ENCODE results near the gene LY6G6F.

LY6G6F gene, protein sequence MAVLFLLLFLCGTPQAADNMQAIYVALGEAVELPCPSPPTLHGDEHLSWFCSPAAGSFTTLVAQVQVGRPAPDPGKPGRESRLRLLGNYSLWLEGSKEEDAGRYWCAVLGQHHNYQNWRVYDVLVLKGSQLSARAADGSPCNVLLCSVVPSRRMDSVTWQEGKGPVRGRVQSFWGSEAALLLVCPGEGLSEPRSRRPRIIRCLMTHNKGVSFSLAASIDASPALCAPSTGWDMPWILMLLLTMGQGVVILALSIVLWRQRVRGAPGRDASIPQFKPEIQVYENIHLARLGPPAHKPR

DNA sequence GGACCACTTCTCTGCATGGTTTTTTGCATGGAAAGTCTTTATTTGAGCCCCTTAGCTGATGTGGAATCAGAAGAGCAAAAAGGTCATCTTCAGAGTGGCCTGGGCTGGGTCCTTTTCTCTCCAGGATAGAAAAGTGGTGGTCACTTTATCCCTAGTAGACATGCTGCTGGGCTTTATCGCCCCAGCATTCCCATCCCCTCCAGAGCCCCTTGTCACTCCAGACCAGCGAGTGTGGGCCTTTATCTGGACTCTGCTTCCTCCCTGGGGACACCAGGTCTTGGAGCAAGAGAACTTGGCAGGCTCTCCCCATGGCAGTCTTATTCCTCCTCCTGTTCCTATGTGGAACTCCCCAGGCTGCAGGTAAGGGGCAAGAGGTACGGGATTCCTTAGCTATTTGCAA is at the start of gene LY6G6F:
Gene LY6G6F (plus strand): TSS at position 268 of the 400 bp plus-strand sequence. CDS start 41 bp downstream, at position 309.
- FAIRE-seq: no peak

DNA sequence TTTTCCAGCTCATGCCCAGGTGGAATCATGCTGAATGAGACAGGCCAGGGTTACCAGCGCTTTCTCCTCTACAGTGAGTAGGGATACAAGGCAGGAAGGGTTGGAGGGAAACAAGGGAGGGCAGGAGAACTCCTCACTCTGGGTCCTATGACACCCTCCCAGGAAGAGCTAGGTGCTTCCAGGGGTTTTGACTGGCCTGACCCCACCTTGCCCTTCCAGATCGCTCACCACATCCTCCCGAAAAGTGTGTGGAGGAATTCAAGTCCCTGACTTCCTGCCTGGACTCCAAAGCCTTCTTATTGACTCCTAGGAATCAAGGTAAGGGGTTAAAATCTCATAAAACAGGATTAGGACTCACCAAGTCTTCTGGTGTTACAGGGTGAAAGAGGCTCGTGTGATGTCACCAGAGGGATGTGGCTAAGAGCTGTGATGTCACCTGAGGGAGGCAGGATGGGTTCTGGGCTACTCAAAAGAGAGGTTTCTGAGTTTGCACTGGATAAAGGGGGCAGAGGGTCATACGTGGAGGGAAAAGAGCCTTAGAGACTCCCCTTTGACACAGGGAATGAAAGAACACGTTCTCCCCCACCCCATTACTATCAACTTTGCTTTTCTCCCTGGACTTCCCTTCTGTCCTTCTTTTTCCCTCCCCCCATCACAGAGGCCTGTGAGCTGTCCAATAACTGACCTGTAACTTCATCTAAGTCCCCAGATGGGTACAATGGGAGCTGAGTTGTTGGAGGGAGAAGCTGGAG is 49.1 kb upstream of the LY6G6F start:
- no peak for FAIRE-seq

DNA sequence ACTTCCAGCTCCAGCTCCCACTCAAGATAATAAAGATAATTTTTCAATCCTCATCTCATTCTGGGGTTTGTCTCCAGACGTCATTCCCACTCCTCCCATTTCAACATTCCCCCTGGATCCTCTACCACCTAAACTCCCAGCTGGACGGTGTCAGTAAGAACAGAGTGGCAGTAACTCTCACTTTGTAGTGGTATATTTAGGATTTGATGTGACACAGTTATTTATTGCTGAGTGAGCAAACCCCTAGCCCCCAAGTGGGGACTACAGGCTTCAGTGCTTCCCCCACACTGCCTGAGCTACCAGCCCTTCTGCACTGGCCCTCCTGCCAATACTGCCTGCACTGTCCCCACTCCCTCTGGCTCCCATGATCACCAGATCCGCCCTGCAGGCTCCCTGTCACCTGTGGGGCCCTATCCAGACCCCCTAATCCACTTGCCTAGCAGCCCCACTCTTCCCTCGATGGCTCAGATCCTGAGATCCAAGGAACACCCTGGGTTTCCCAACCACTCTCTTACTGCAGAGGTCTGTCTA is 48.4 kb upstream of the LY6G6F start:
- FAIRE-seq: no peak

DNA sequence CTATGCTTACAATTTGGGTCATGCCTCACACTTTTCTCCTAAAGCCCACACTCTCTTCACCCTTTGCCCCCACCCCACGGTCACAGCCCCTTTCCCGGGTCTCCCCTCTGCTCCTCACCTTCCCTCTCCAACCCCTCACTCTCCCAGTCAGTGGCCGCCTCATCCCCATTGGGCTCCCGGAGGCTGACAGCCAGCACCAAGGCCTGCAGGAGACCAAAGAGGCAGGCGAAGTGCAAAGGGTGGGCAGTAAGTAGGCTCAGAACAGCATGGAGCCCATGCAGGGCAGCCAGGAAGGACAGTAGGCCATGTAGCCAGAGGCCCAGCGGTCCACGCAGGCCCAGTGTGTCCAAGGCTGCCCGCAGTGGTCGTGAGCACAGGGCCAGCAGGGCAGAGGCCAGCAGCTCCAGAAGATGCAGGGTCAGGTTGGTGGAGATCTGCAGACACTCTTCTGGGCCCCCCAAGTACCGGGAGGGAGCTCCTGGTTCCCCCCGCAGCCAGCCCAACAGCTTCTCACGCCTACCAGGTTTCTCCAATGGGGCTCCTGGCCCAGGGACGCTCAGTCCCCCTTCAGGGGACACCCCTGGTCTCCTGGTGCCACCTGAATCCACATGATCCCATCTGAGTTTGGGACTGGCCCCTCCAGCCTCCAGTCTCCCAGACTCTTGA is 47.5 kb upstream of the LY6G6F start:
- FAIRE-seq: no peak

DNA sequence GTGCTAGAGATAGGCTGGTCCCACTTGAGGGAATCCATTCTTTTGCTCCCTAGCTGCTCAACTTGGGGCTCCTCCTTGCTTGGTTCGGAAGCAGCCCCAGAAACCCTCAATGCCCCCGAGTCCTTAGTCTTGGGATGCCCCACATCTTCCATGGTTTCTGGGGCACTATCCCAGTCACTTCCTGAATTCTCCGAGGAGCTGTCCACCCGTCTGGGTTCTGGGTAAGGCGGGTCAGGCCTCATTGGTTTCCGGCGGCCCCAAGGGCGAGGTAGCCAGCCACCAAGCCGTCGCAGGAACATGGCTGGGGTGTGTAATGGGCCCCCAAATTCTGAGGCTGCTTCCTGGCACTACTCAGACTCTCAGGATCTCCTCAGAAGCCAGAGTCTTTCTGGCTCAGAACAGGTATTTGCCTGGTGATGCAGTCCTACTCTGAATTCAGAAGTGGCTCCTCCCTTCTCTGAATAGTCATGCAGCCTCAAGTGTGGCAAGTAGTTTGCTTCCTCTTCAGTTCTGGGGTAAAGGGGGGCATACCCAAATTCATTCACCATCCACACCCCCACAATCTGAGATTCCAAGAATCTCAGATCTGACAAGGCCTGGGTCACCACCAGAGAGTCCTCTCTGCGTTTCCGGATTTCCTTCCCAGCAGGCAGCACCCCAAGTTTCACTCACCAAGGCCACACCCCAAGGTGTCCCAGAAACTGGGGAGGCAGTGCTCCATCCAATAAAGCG is 46.9 kb upstream of the LY6G6F start:
- no peak for FAIRE-seq

DNA sequence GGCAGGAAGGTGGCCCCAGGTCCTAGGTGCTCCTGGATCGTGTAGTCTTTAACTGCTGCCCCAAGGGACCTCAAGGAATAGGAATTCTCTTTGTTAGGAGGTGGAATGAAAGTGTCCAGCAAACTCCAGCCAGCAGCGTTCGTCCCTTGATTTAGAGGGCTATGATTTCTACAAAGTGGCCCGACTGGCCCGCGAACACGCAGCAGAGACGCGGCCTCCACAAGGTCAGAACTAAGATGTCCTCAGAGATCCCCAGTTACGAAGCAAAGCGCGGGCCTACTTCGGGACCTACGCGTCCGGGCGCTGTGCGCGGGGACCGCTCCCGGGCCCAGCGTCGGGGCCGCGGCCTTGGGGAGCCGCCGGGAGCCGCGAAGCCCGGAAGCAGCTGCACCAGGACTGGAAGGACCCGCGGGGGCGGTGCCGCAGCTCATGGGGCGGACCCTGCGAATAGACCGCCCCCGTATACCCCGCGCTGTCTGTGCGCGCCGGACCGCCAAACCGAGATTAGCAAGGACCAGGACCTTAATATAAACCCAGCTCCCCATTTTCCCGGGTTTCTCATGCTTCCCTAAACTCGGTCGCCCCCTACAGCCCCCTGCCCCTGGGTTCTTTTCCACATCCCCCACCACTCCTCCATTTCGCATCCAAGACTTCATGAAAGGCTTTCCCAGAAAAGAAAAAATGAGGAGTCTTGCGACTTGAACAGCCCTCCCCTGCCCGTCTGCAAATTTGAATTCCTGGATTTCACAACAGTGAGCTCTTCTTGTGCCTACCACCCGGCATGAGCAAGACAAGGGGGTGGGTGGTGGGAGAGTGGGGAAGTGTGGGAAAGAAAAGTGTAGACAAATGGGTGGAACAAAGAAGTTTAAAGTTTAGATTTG is 46.0 kb upstream of the LY6G6F start, which contains the start of gene C6orf47:
Gene C6orf47 (minus strand): TSS at position 398 of the 881 bp plus-strand sequence. CDS start 831 bp downstream, outside the sequence.
- no peak for FAIRE-seq

DNA sequence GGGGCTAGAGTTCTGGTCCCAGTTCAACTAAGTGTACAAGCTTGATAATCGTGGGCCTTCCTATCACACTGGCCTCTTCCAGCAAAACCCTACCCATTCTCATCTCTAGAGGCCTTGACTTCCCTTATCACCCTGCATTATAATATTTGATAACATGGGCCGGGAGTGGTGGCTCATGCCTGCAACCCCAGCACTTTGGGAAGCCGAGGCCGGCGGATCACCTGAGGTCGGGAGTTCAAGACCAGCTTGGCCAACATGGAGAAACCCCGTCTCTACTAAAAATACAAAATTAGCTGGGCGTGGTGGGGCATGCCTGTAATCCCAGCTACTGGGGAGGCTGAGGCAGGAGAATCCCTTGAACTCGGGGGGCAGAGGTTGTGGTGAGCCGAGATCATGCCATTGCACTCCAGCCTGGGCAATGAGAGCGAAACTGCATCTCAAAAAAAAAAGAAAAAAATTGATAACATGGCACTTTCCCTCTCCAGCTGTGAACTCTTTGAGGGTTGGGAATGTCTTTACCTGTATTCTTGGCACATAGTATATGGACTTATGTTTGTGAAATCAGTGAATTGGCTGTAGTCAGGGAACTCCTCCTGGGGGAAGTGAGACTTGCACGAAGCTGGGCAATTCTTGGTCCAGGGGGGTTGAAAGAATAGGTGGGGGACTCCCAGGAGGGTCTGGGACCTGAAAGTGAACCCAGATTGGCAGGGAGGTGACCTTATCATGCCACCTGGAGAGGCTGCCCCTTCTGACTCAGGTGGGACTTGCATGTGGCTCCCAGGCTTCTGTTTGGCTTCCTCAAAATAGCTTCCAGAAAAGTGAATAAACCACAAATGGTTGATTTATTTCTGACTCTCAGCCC is 45.2 kb upstream of the LY6G6F start:
- FAIRE-seq: no peak

DNA sequence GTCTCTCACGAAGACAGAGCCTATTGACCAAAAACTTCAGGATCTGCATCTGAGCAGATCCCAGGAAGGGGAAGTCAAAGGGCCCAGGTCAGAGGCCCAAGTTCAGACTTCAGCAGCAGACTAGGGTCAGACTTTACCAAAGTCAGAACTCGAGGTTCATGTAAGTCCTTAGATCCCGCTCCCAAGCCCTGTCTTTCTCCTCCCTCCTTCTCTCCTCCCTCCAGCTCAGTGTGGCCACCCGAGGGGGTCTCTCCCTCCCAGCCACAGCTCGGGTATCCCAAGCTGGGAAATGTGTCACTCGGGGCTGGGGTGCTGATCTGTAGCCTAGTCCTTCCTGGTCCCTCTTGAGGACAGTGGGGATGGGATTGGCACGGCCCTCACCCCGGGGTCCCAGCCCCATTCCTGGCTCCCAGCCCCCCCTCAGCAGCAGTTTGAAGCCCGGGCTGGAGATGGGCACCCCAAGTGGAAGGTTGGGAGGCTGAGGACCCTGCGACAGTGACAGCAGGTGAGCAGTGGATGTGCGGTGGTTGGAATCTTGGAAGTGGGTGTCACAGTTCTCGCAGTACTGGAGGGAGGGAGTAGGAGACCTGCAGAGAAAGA is 44.4 kb upstream of the LY6G6F start:
- no peak for FAIRE-seq

DNA sequence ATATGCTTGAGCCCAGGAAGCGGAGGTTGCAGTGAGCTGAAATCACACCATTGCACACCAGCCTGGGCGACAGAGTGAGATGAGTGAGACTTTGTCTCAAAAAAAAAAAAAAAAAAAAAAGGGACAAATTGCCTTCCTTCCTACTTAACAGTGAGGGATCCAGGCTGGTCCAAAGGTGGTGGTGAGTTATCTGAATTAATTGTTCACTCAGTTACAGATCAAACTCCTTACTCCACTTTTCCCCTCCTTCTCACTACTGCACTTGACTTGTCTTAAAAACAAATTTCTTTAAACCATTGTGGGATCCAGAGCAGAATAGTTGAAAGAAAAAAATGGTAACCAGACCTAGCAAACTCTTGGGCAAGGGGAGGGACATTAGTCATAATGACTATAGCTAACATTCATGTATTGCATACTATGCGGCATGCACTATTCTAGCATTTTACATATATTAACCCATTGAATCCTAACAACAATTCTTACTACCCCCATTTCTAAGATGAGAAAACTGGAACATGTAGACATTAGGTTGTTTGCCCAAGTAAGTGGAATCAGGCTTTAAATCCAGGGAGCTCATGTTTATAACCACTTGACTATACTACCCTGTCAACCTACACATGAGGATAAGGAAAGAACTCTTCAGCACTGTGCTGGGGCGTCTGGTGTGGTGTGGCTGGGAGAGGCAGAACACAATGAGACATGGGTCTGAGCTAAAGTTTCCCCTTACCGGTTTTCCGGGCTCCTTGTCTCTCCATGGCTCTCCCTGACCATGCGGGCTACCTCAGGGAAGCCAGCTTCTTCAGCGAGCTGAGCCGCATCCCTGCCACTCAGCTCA is 43.3 kb upstream of the LY6G6F start:
- no peak for FAIRE-seq

DNA sequence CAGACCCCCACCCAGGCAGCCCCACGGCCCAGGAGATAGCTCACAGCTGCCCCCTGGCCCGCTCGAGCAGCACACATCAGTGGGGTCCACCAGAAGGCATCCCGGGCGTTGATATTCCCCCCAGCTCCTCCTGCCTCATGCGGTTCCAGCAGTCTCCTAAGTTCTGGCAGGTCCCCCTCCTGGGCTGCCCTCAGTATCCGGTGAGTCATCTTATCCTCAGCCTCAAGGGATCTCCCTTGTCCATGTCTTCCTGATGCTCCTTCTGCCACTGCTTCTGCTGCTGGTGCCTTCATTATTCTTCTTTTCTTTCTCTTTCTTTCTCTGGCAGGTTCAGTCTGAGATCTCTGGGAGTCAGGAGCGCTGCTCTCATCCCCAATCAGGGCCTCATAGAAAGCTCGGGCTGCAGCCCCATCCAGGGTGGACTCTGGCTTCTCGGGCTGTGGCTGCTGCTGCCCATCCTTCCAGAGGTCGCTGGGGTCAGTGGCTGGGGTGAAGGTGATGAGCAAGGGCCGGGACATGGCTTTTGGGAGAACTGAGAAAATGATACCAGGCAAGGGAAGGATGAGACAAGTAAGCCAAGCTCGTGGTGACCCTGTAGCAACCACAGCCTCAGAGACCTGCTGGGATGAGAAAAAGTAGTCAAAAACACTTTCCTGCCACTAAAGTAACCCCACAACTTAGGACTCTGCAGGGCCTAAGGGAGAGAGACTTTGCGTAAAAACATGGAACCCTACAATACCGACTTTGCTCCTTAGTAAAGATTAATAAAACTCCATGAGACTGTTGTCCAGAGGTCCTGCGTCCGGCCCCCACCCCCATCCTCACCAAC is 42.5 kb upstream of the LY6G6F start:
- FAIRE-seq: no peak

DNA sequence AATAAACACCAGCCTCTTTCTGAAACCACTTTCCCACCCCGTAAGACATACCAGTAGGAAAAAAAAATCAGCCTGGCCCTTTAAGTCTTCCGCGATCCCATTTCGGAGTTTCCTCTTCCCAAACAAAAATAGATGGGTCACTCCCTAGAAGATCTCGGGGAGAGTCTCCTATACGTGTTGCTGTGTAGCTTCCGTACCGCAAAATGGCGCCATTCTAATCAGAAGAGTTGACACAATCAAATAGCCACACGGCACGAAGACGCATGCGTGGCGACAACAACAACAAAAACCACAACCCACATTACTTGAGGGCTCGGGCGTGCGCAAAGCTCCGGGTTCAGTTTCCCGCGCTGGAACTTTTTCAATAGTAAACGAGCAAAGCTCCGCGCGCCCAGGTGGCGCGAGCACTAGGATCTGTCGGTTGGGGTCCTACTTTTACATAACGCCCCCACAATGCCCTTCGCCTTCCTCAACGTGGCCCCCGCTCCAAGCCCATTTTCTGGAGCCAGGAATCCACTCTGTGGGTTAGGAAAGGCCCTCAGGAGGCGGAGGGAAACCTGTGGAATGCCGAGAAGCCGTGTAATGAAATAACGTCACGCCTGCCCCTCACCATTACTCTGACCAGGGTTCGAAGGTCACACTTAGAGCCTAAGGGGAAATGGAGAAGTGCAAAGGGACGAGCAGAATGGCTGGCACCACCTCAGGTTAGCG is 41.7 kb upstream of the LY6G6F start, which contains the start of gene GPANK1:
Gene GPANK1 (minus strand): TSS at position 208 of the 711 bp plus-strand sequence. CDS start 519 bp downstream, outside the sequence.
- peak; percentile 70 for FAIRE-seq

DNA sequence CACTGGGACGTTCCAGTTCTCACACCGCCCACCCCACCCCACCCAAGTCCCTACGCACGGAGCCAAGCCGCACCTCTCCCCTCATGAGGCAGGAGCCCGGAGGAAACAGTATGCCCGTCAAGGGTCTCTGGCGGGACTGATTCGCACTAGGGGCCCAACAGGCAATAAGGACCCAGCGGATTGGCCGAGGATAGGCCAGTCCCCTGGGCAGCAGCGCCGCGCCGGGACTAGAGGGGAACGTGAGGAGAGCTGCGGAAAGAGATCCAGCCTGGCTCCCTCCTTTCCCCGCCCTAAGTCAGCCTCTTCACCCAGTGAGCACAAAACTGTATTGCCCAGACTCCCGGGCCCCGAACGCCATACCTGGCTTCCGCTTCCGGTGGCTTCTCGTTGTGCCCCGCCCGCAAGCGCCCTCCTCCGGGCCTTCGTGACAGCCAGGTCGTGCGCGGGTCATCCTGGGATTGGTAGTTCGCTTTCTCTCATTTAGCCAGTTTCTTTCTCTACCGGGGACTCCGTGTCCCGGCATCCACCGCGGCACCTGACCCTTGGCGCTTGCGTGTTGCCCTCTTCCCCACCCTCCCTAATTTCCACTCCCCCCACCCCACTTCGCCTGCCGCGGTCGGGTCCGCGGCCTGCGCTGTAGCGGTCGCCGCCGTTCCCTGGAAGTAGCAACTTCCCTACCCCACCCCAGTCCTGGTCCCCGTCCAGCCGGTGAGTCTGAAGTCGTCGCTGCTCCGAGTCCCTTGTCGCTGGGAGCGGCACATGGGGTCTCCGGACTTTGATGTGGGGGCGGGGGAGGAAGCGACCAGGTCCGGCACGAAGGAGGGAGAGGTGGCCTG is 40.9 kb upstream of the LY6G6F start, which contains the start of gene CSNK2B:
Gene CSNK2B (plus strand): TSS at position 580 of the 836 bp plus-strand sequence. CDS start 752 bp downstream, outside the sequence.
- FAIRE-seq: no peak

DNA sequence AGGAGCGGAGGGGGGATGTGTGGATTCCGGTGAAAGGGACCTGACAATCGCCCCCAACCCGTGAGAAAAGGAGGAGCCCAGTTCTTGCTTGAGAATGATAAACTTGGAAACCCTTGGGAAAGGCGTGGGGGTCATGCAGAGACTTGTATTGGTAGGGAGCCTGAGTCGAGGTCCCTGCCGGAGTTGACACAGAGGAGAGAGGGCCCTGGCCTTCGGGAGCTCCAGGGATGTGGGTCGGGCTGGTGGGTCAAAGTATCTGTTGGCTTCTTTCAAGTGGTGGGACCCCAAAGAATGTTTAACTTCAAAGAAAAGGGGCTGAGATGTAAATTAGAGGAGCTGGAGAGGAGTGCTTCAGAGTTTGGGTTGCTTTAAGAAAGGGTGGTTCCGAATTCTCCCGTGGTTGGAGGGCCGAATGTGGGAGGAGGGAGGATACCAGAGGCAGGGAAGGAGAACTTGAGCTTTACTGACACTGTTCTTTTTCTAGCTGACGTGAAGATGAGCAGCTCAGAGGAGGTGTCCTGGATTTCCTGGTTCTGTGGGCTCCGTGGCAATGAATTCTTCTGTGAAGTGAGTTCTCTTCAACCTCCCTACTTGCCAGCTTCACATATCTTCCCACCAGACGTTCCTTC is 40.2 kb upstream of the LY6G6F start:
- FAIRE-seq: no peak

DNA sequence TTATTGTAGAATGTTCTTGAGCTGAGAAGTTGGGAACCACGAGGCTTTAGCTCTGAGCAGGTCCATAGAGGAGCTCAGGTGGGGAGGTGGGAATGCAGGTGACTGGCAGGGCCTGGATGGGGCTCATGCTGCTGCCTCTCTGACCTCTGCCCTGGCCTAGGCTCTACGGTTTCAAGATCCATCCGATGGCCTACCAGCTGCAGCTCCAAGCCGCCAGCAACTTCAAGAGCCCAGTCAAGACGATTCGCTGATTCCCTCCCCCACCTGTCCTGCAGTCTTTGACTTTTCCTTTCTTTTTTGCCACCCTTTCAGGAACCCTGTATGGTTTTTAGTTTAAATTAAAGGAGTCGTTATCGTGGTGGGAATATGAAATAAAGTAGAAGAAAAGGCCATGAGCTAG is 37.0 kb upstream of the LY6G6F start, which contains the start of gene LY6G5B:
Gene LY6G5B (plus strand): TSS at position 301 of the 400 bp plus-strand sequence. CDS start 975 bp downstream, outside the sequence.
- no peak for FAIRE-seq

DNA sequence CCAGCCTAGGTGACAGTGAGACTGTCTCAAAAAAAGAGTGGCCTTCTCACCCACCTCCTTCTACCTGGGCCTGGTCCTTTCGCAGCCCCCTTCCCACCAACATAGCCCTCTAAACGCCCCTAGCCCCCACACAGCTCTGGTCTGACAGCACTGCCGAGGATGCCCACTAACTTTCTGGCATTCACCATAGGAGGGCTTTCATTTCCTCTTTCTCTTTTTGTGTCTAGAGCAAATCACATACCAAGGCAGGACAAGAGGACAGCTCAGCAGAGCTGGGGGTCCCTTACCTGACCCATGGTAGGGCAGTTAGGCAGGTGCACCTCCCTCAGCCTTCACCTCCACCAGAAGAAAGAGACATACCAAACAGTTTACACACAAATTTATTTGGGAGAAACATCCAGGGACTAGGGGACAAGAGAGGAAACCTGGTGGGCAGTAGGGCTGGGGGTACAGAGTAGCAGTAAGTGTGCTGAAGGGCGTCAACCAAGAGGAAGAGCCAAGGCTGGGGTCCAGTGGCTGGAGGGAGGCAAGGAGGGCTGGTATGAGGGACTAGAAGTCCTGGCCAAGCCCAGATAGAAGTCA is 30.3 kb upstream of the LY6G6F start:
- no peak for FAIRE-seq

Data from endometrium (tissue), 2 donors.